Measurements from ENCODE around the gene RBMS1. TPM values are rescaled to one million over a fixed set of nuclear protein-coding genes. Genes with fewer than 3 reads are reported as not detected.

The RBMS1 gene
- total and polyA plus RNA-seq, 2 donors (not counting 1 experiment from before 2014, with no cell fraction given) = 18.0 to 36.7 TPM

DNA sequence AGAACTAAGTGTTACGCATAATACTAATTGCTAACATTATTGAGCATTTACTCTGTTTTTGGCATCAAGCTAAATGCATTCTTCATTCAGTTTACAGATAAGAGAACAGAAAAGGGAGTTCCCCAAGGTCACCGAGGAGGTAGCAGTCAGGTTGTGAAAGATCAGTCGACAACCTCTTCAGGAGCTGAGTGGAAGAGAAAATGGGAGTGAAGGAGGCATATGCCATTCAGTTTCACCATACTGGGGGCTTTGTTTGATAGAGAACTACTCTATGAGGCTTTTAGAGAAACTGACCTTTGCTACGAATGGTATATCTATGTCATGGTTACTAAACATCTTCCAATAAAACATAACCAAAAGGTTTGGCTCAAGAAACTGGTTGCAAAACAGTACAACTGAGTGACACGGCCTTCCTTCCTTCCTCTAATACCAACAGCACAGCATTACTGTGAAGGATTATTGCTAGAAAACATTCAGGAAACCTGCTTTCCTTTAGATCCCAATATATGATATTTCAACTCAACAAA, 112.1 kb downstream of the RBMS1 start:
- Histone ChIP-seq H3K9ac (ENCODE audit: low read length) (no peak overlapping the region), H3K9me3 (ENCODE audit: control extremely low read depth in 1 of 3, control insufficient read depth in 2 of 3, insufficient read depth in 1 of 3, low read length in 2 of 3) (no peaks in the 10 kb centered on the region), H2AFZ (ENCODE audit: insufficient read depth, low read depth, low read length, poor library complexity, severe bottlenecking) (no peak overlapping the region), H3K27ac (ENCODE audit: low read length in 2 of 2) (no peak overlapping the region), H3K4me3 (ENCODE audit: control extremely low read depth in 1 of 5, extremely low read depth in 1 of 5, insufficient read depth in 1 of 5, low read depth in 2 of 5, low read length in 4 of 5) (no peak overlapping the region), H3K27me3 (replicated peaks in 1 of 4; ENCODE audit: control extremely low read depth in 1 of 4, control insufficient read depth in 3 of 4, insufficient read depth in 4 of 4, low read length in 3 of 4) (no peaks in the 10 kb centered on the region), H3K4me2 (replicated peaks; ENCODE audit: low read depth, low read length, poor library complexity, severe bottlenecking) (no peak overlapping the region), H3K4me1 (ENCODE audit: control insufficient read depth in 2 of 2, insufficient read depth in 2 of 2, low read length in 2 of 2) (peaks cover 18 to 24% of the 10 kb centered on the region in 2 donors), H4K20me1 (ENCODE audit: control insufficient read depth, insufficient read depth, low read length, poor library complexity, severe bottlenecking) (peaks cover 45% of the 10 kb centered on the region), H3K36me3 (replicated peaks in 1 of 2; ENCODE audit: control extremely low read depth in 1 of 2, control insufficient read depth in 1 of 2, extremely low read depth in 1 of 2, insufficient read depth in 2 of 2, low read length in 1 of 2) (no peaks in the 10 kb centered on the region), H3K79me2 (ENCODE audit: control insufficient read depth, insufficient read depth, low read length) (peaks cover 80% of the 10 kb centered on the region)
- peaks cover 45% of the 10 kb centered on the region for H3K4me1 Mint-ChIP-seq
- POLR2A ChIA-PET = no interaction called here
- intact Hi-C loops (cut with micrococcal nuclease) = no loop called here
- H3K27me3 Mint-ChIP-seq = no peaks in the 10 kb centered on the region
- DNase-seq (no peak), ATAC-seq (ENCODE audit: low read depth) (no peak)
- H3K9me3 Mint-ChIP-seq (ENCODE audit: insufficient read depth) = no peaks in the 10 kb centered on the region
- CTCF ChIA-PET = interaction anchor here (1.2 kb wide), 1 partner anchor 613 kb away, joined by 5 read pairs; no protein-coding TSS in a partner anchor
- TF ChIP-seq EZH2 (IDR thresholded peaks at IDR 0.05; ENCODE audit: borderline replicate concordance, insufficient read depth, low read depth, low read length, poor library complexity, severe bottlenecking) = no peak
- TF ChIP-seq, protein P1, sequence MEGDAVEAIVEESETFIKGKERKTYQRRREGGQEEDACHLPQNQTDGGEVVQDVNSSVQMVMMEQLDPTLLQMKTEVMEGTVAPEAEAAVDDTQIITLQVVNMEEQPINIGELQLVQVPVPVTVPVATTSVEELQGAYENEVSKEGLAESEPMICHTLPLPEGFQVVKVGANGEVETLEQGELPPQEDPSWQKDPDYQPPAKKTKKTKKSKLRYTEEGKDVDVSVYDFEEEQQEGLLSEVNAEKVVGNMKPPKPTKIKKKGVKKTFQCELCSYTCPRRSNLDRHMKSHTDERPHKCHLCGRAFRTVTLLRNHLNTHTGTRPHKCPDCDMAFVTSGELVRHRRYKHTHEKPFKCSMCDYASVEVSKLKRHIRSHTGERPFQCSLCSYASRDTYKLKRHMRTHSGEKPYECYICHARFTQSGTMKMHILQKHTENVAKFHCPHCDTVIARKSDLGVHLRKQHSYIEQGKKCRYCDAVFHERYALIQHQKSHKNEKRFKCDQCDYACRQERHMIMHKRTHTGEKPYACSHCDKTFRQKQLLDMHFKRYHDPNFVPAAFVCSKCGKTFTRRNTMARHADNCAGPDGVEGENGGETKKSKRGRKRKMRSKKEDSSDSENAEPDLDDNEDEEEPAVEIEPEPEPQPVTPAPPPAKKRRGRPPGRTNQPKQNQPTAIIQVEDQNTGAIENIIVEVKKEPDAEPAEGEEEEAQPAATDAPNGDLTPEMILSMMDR (IDR thresholded peaks at IDR 0.05) = no peak
- H3K27ac Mint-ChIP-seq = no peak overlapping the region
- 57% methylated on average over 1 of the region's 5 CpGs for WGBS (ENCODE audit: insufficient coverage)
- H3K4me3 Mint-ChIP-seq = no peak overlapping the region

DNA sequence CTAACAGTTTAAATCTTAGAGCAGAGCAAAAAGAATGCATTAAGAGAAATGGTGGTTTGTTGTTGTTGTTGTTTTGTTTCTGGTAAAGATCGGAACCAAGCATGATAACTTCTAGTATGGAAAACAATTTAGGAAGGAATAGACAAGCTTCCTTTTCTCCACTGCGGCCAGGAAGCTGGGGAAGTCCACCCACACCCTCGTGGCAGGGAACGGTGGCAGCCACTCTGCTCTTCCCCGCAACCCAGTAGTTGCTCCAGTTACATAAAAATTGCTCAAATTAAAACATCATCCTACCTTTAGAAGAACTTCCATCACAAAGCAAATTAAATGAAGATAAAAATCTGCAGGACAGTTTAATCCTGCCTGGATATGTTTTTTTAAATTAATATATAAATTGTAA, 113.0 kb downstream of the RBMS1 start:
- H3K27me3 ChIP-seq (replicated peaks in 1 of 4; ENCODE audit: control extremely low read depth in 1 of 4, control insufficient read depth in 3 of 4, insufficient read depth in 4 of 4, low read length in 3 of 4) = no peaks in the 10 kb centered on the region
- no peak overlapping the region for H2AFZ ChIP-seq (ENCODE audit: insufficient read depth, low read depth, low read length, poor library complexity, severe bottlenecking)
- peaks cover 45% of the 10 kb centered on the region for H4K20me1 ChIP-seq (ENCODE audit: control insufficient read depth, insufficient read depth, low read length, poor library complexity, severe bottlenecking)
- CTCF ChIA-PET = no interaction called here
- no peak overlapping the region for H3K4me3 ChIP-seq (ENCODE audit: control extremely low read depth in 1 of 5, extremely low read depth in 1 of 5, insufficient read depth in 1 of 5, low read depth in 2 of 5, low read length in 4 of 5)
- Mint-ChIP-seq H3K4me3 (no peak overlapping the region), H3K27ac (no peak overlapping the region), H3K4me1 (peaks cover 51% of the 10 kb centered on the region), H3K27me3 (no peaks in the 10 kb centered on the region), H3K9me3 (ENCODE audit: insufficient read depth) (no peaks in the 10 kb centered on the region)
- H3K36me3 ChIP-seq (replicated peaks in 1 of 2; ENCODE audit: control extremely low read depth in 1 of 2, control insufficient read depth in 1 of 2, extremely low read depth in 1 of 2, insufficient read depth in 2 of 2, low read length in 1 of 2) = no peaks in the 10 kb centered on the region
- peaks cover 80% of the 10 kb centered on the region for H3K79me2 ChIP-seq (ENCODE audit: control insufficient read depth, insufficient read depth, low read length)
- WGBS (ENCODE audit: insufficient coverage) = 62% methylated on average over 4 of the region's 5 CpGs
- no peak overlapping the region for H3K27ac ChIP-seq (ENCODE audit: low read length in 2 of 2)
- intact Hi-C loops (cut with micrococcal nuclease) = no loop called here
- H3K4me1 ChIP-seq (ENCODE audit: control insufficient read depth in 2 of 2, insufficient read depth in 2 of 2, low read length in 2 of 2) = peaks cover 25 to 31% of the 10 kb centered on the region in 2 donors
- POLR2A ChIA-PET = no interaction called here
- no peak overlapping the region for H3K4me2 ChIP-seq (replicated peaks; ENCODE audit: low read depth, low read length, poor library complexity, severe bottlenecking)
- DNase-seq (no peak), ATAC-seq (ENCODE audit: low read depth) (no peak)
- TF ChIP-seq EZH2 (IDR thresholded peaks at IDR 0.05; ENCODE audit: borderline replicate concordance, insufficient read depth, low read depth, low read length, poor library complexity, severe bottlenecking) = no peak
- TF ChIP-seq, protein P1 (IDR thresholded peaks at IDR 0.05) = no peak
- H3K9me3 ChIP-seq (ENCODE audit: control extremely low read depth in 1 of 3, control insufficient read depth in 2 of 3, insufficient read depth in 1 of 3, low read length in 2 of 3) = no peaks in the 10 kb centered on the region
- H3K9ac ChIP-seq (ENCODE audit: low read length) = no peak overlapping the region
